Mesendoderm (in vitro differentiated cells): Measurements from ENCODE around the gene KEAP1.

Experiments used
- DNase-seq: peaks from one replicate; pipeline ENCODE4 v3.0.0; 2013
- H2AK5ac ChIP-seq: 2 replicates; pipeline ENCODE4 v1.6.1; 2013; ENCODE audit warnings: low read length, inconsistent platforms
- H2BK120ac ChIP-seq: 2 replicates; pipeline ENCODE4 v1.6.1; 2013; ENCODE audit warnings: low read depth, mild to moderate bottlenecking, low read length, moderate library complexity, mixed read lengths
- H2BK15ac ChIP-seq: replicated peaks from 2 replicates; pipeline ENCODE4 v1.6.1; 2013; ENCODE audit warnings: low read depth, mild to moderate bottlenecking, moderate library complexity
- H2BK5ac ChIP-seq: 2 replicates; pipeline ENCODE4 v1.6.1; 2013; ENCODE audit warnings: low read length, inconsistent platforms
- H3K18ac ChIP-seq: 2 replicates; pipeline ENCODE4 v1.6.1; 2013; ENCODE audit warnings: mild to moderate bottlenecking, low read length, mixed read lengths
- H3K23ac ChIP-seq: one replicate; pipeline ENCODE4 v1.6.1; 2013; ENCODE audit warnings: low read length
- H3K27ac ChIP-seq: 2 replicates; pipeline ENCODE4 v1.5.1; 2013; ENCODE audit warnings: low read depth, mild to moderate bottlenecking, inconsistent platforms, low read length, moderate library complexity
- H3K27me3 ChIP-seq: 2 replicates; pipeline ENCODE4 v1.6.1; 2013; ENCODE audit warnings: low read length, control low read depth, mild to moderate bottlenecking, inconsistent platforms; ENCODE audit not compliant: insufficient read depth, poor library complexity
- H3K36me3 ChIP-seq: 2 replicates; pipeline ENCODE4 v1.6.1; 2013; ENCODE audit warnings: low read length, inconsistent platforms; ENCODE audit not compliant: control insufficient read depth, insufficient read depth
- H3K4ac ChIP-seq: one replicate; pipeline ENCODE4 v1.6.1; 2013; ENCODE audit warnings: low read depth, mild to moderate bottlenecking, low read length, moderate library complexity
- H3K4me1 ChIP-seq: 2 replicates; pipeline ENCODE4 v1.6.1; 2013; ENCODE audit warnings: low read depth, low read length, inconsistent platforms; ENCODE audit not compliant: control insufficient read depth
- H3K4me2 ChIP-seq: 2 replicates; pipeline ENCODE4 v1.6.1; 2013; ENCODE audit warnings: low read length
- H3K4me3 ChIP-seq: 2 replicates; pipeline ENCODE4 v1.5.1; 2013; ENCODE audit warnings: mild to moderate bottlenecking, low read length
- H3K56ac ChIP-seq: one replicate; pipeline ENCODE4 v1.6.1; 2013; ENCODE audit warnings: low read length
- H3K79me1 ChIP-seq: 2 replicates; pipeline ENCODE4 v1.6.1; 2013; ENCODE audit warnings: low read length, inconsistent platforms
- H3K79me2 ChIP-seq: 2 replicates; pipeline ENCODE4 v1.6.1; 2013; ENCODE audit warnings: mild to moderate bottlenecking, low read length; ENCODE audit not compliant: control insufficient read depth, insufficient read depth
- H3K9ac ChIP-seq: 2 replicates; pipeline ENCODE4 v1.6.1; 2013; ENCODE audit warnings: low read length, inconsistent platforms
- H4K5ac ChIP-seq: one replicate; pipeline ENCODE4 v1.6.1; 2013; ENCODE audit warnings: low read length
- H4K8ac ChIP-seq: one replicate; pipeline ENCODE4 v1.6.1; 2013; ENCODE audit warnings: low read depth, mild to moderate bottlenecking, control low read depth, low read length, moderate library complexity
- WGBS: extraction: QIAGEN DNeasy Blood & Tissue Kit; methylation state at CpG from one replicate; pipeline ENCODE4 v1.1.7; 2013; ENCODE audit warnings: low lambda C conversion rate, missing lambda C conversion rate; ENCODE audit not compliant: insufficient coverage; ENCODE audit errors: extremely low coverage; 5-methylcytosine and 5-hydroxymethylcytosine counted together

The KEAP1 gene

DNA sequence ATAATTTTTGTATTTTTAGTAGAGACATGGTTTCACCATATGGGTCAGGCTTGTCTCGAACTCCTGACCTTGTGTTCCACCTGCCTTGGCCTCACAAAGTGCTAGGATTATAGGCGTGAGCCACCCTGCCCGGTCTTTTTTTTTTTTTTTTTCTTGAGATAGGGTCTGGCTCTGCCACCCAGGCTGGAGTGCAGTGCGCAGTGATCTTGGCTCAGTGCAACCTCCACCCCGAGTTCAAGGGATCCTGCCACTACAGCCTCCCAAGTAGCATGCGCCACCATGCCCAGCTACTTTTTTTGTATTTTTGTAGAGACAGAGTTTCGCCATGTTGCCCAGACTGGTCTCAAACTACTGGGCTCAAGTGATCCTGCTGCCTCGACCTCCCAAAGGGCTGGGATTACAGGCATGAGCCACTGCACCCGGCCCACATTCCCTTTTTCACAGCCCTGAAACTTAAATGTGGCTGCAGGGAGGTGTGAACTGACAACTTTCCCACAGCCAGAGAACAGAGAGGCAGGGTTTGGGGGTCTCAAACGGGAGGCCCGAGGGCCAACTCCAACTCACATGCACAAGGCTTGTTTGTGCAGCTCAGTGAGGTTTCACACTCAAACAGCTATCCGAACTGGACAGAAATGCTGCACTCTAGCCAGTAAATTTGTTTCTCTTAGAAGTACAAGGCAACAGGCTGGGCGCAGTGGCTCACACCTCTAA is 18.5 kb upstream of the KEAP1 start:
- no peak for DNase-seq
- no peak overlapping the region for H4K8ac ChIP-seq
- H3K79me1 ChIP-seq: no peaks in the 10 kb centered on the region
- H3K18ac ChIP-seq: no peak overlapping the region
- no peak overlapping the region for H2BK15ac ChIP-seq
- no peaks in the 10 kb centered on the region for H3K79me2 ChIP-seq
- H3K27ac ChIP-seq: no peak overlapping the region
- H4K5ac ChIP-seq: no peak overlapping the region
- no CpG with 5 or more reads among the region's 13 CpGs for WGBS
- H3K4me3 ChIP-seq: no peak overlapping the region
- H2AK5ac ChIP-seq: no peak overlapping the region
- no peak overlapping the region for H3K9ac ChIP-seq
- no peaks in the 10 kb centered on the region for H3K27me3 ChIP-seq
- H3K4me2 ChIP-seq: no peak overlapping the region
- no peak overlapping the region for H3K4ac ChIP-seq
- no peak overlapping the region for H3K23ac ChIP-seq
- no peaks in the 10 kb centered on the region for H3K36me3 ChIP-seq
- H3K4me1 ChIP-seq: peaks cover 3% of the 10 kb centered on the region
- H2BK120ac ChIP-seq: no peak overlapping the region
- H3K56ac ChIP-seq: no peak overlapping the region
- no peak overlapping the region for H2BK5ac ChIP-seq

GRCh38 chr19:10520652-10521318 is 17.6 kb upstream of the KEAP1 start:
- Histone ChIP-seq H3K9ac (no peak overlapping the region), H3K4me3 (no peak overlapping the region), H3K18ac (no peak overlapping the region), H2BK15ac (no peak overlapping the region), H2BK120ac (no peak overlapping the region), H2BK5ac (no peak overlapping the region), H3K27ac (no peak overlapping the region), H3K4ac (no peak overlapping the region), H3K36me3 (no peaks in the 10 kb centered on the region), H3K56ac (no peak overlapping the region), H3K79me2 (no peaks in the 10 kb centered on the region), H2AK5ac (no peak overlapping the region), H3K4me1 (peaks cover 3% of the 10 kb centered on the region), H3K79me1 (no peaks in the 10 kb centered on the region), H3K4me2 (no peak overlapping the region), H3K27me3 (no peaks in the 10 kb centered on the region), H4K8ac (no peak overlapping the region), H4K5ac (no peak overlapping the region), H3K23ac (no peak overlapping the region)
- no CpG with 5 or more reads among the region's 15 CpGs for WGBS
- no peak for DNase-seq

- Histone ChIP-seq H3K4me1 (peaks cover 3% of the 10 kb centered on the region), H3K27ac (no peak overlapping the region), H3K79me2 (no peaks in the 10 kb centered on the region), H3K56ac (no peak overlapping the region), H2BK15ac (no peak overlapping the region), H3K79me1 (no peaks in the 10 kb centered on the region), H3K9ac (no peak overlapping the region), H3K18ac (no peak overlapping the region), H3K4ac (no peak overlapping the region), H4K5ac (no peak overlapping the region), H2BK5ac (no peak overlapping the region), H3K4me2 (no peak overlapping the region), H3K4me3 (no peak overlapping the region), H2AK5ac (no peak overlapping the region), H2BK120ac (no peak overlapping the region), H4K8ac (no peak overlapping the region), H3K36me3 (no peaks in the 10 kb centered on the region), H3K27me3 (no peaks in the 10 kb centered on the region), H3K23ac (no peak overlapping the region)
- no peak for DNase-seq
- no CpG with 5 or more reads among the region's 7 CpGs for WGBS
Observed at GRCh38 chr19:10519421-10519820, 16.3 kb upstream of the KEAP1 start.

GRCh38 chr19:10518444-10519361 is 15.5 kb upstream of the KEAP1 start:
- Histone ChIP-seq H3K4me3 (no peak overlapping the region), H2BK5ac (no peak overlapping the region), H4K8ac (no peak overlapping the region)

DNA sequence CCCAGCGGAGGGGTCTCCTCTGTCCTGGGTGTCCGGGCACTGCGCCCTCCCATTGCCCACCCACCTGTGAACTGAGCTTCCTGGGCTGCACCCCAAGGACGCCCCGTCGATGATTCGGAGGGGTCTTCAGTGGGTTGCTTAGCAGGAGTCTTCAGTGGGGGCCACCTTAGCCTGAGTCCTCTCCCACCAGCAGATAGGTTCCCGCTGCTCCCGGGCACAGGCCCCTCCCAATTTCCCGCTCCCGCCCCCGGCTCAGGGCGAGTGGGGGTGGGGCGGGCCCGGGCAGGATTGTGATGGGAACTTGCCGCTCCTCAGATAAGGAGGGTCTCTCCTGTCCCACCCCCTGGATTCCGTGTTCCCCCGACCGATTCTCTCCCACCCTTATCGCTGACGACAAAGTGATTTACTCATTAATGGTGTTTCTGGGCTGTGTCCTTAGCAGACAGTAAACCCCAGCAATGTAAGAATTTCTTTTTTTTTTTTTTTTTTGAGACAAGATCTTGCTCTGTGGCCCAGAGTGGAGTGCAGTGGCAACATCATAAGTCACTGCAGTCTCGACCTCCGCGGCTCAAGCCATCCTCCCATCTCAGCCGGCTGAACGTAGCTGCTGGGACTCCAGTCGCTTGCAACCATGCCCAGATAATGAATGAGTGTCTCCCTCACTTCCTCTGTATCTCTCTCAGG is 14.7 kb upstream of the KEAP1 start:
- H3K4me2 ChIP-seq: peak overlapping the region; percentile 45
- H3K4me3 ChIP-seq: peak overlapping the region; percentile 73
- H3K4ac ChIP-seq: no peak overlapping the region
- H3K79me1 ChIP-seq: no peaks in the 10 kb centered on the region
- no CpG with 5 or more reads among the region's 27 CpGs for WGBS
- H2BK5ac ChIP-seq: no peak overlapping the region
- H3K23ac ChIP-seq: no peak overlapping the region
- peak; percentile 71 for DNase-seq
- H3K18ac ChIP-seq: peak overlapping the region; percentile 12
- no peaks in the 10 kb centered on the region for H3K27me3 ChIP-seq
- peak overlapping the region; percentile 83 for H3K9ac ChIP-seq
- H2BK120ac ChIP-seq: no peak overlapping the region
- H2BK15ac ChIP-seq: no peak overlapping the region
- H3K27ac ChIP-seq: no peak overlapping the region
- no peak overlapping the region for H4K5ac ChIP-seq
- H4K8ac ChIP-seq: no peak overlapping the region
- H2AK5ac ChIP-seq: no peak overlapping the region
- no peaks in the 10 kb centered on the region for H3K79me2 ChIP-seq
- peaks cover 3% of the 10 kb centered on the region for H3K4me1 ChIP-seq
- H3K56ac ChIP-seq: peak overlapping the region; percentile 93
- H3K36me3 ChIP-seq: no peaks in the 10 kb centered on the region

More at GRCh38 chr19:10518444-10519361, 15.5 kb upstream of the KEAP1 start:
- peak overlapping the region; percentile 45 for H3K4me2 ChIP-seq
- H2BK120ac ChIP-seq: no peak overlapping the region
- peaks cover 3% of the 10 kb centered on the region for H3K4me1 ChIP-seq
- peak overlapping the region; percentile 83 for H3K9ac ChIP-seq
- H3K56ac ChIP-seq: peak overlapping the region; percentile 79
- no peaks in the 10 kb centered on the region for H3K27me3 ChIP-seq
- H3K79me2 ChIP-seq: no peaks in the 10 kb centered on the region
- H2AK5ac ChIP-seq: no peak overlapping the region
- no peaks in the 10 kb centered on the region for H3K79me1 ChIP-seq
- H3K4ac ChIP-seq: no peak overlapping the region
- H3K18ac ChIP-seq: no peak overlapping the region
- no peak overlapping the region for H3K27ac ChIP-seq
- no peak overlapping the region for H2BK15ac ChIP-seq
- WGBS: no CpG with 5 or more reads among the region's 33 CpGs
- H3K23ac ChIP-seq: no peak overlapping the region
- H3K36me3 ChIP-seq: no peaks in the 10 kb centered on the region
- no peak overlapping the region for H4K5ac ChIP-seq
- DNase-seq: no peak
